Astrocyte of the hippocampus (primary cell): Measurements from ENCODE around the gene KLK2.
"Not testable (repeated sequence)": the region's sequence is repeated elsewhere in the genome, so short reads cannot be mapped to it uniquely, and the experiment has no call there.

Experiments used
- DNase-seq: peaks from one replicate; pipeline ENCODE4 v3.0.0; 2011; ENCODE audit warnings: low read depth, low spot score

The KLK2 gene

GRCh38 chr19:50894478-50895356, 21.5 kb downstream of the KLK2 start:
- DNase-seq, result no peak

- DNase-seq, result not testable (repeated sequence)
Measured at GRCh38 chr19:50896089-50896590, 22.9 kb downstream of the KLK2 start.

- peak; percentile 25 for DNase-seq
Measured at GRCh38 chr19:50896591-50897190, 23.5 kb downstream of the KLK2 start.

- no peak for DNase-seq
Measured at GRCh38 chr19:50897191-50897607, 24.0 kb downstream of the KLK2 start.

- no peak for DNase-seq
Measured at GRCh38 chr19:50897612-50898011, 24.4 kb downstream of the KLK2 start.

GRCh38 chr19:50898018-50898417, 24.8 kb downstream of the KLK2 start:
- no peak for DNase-seq

GRCh38 chr19:50899569-50899968, 26.3 kb downstream of the KLK2 start:
- no peak for DNase-seq

- no peak for DNase-seq
Measured at GRCh38 chr19:50902640-50903039, 29.4 kb downstream of the KLK2 start.

- DNase-seq, result no peak
Measured at GRCh38 chr19:50906217-50906616, 33.0 kb downstream of the KLK2 start.

- DNase-seq, result no peak
Measured at GRCh38 chr19:50908336-50908735, 35.1 kb downstream of the KLK2 start.

- DNase-seq, result no peak
Measured at GRCh38 chr19:50909240-50910070, 36.2 kb downstream of the KLK2 start.

GRCh38 chr19:50910722-50911121, 37.5 kb downstream of the KLK2 start:
- DNase-seq, result no peak

- DNase-seq, result no peak
Measured at GRCh38 chr19:50911206-50912101, 38.2 kb downstream of the KLK2 start, which contains the start of gene KLK4. TSS of gene KLK4 (minus strand) at chr19:50911395. CDS start at chr19:50910738, 657 bp downstream.

- DNase-seq, result no peak
Measured at GRCh38 chr19:50912102-50912599, 38.9 kb downstream of the KLK2 start.

- peak; percentile 10 for DNase-seq
Measured at GRCh38 chr19:50912727-50913716, 39.8 kb downstream of the KLK2 start.

GRCh38 chr19:50916069-50916468, 42.8 kb downstream of the KLK2 start:
- DNase-seq, result no peak

- DNase-seq, result no peak
Measured at GRCh38 chr19:50921426-50922316, 48.4 kb downstream of the KLK2 start.

- peak; percentile 84 for DNase-seq
Measured at GRCh38 chr19:50922317-50922853, 49.1 kb downstream of the KLK2 start.
